PC-3 (cell line): ENCODE data around the gene VWA3B. TPM values are rescaled to one million over a fixed set of nuclear protein-coding genes. Genes with fewer than 3 reads are reported as not detected.
"Not testable (repeated sequence)": the region's sequence is repeated elsewhere in the genome, so short reads cannot be mapped to it uniquely, and the experiment has no call there.

Source experiments
- ATAC-seq: fragments of 200-7000 bp; cut with Tn5 transposase; 2 replicates; pipeline ENCODE4 v1.9.1; 2020; ENCODE audit warnings: mild to moderate bottlenecking, moderate library complexity
- BruUV-seq: library from RNA; stranded (reverse); fragments of 400-500 nt; replicated peaks from 2 replicates; lab custom pipeline; 2021; lab: Mats Ljungman, UMichigan
- CTCF ChIA-PET: fragments of 300-600 bp; sonication (Branson Sonifier 250); formaldehyde crosslinking; loops from one replicate; lab custom pipeline; 2022; ENCODE audit warnings: antibody characterized with exemption; lab: Charles Lee
- POLR2A ChIA-PET: fragments of 300-600 bp; sonication (Branson Sonifier 250); formaldehyde crosslinking; loops from one replicate; lab custom pipeline; 2022; ENCODE audit warnings: antibody characterized with exemption; ENCODE audit not compliant: unreplicated experiment; lab: Charles Lee
- DNase-seq: peaks from one replicate; pipeline ENCODE4 v3.0.0-alpha.2; 2015
- H2AFZ ChIP-seq: fragments of 300-600 bp; sonication (generic); 2 replicates; pipeline ENCODE4 v1.6.0; 2016; ENCODE audit warnings: antibody characterized with exemption, low read length
- H3F3A ChIP-seq: fragments of 300-600 bp; sonication (generic); one replicate; pipeline ENCODE4 v1.6.0; 2017; ENCODE audit warnings: antibody characterized with exemption, low read length, control low read depth, mild to moderate bottlenecking; ENCODE audit not compliant: unreplicated experiment
- H3K27ac ChIP-seq: fragments of 300-600 bp; sonication (generic); 2 replicates; pipeline ENCODE4 v1.5.1; 2016; ENCODE audit warnings: mild to moderate bottlenecking, low read length
- H3K27me3 ChIP-seq: fragments of 300-600 bp; sonication (generic); 2 replicates; pipeline ENCODE4 v1.6.1; 2016; ENCODE audit warnings: low read length, mixed read lengths
- H3K36me3 ChIP-seq: fragments of 300-600 bp; sonication (generic); 2 replicates; pipeline ENCODE4 v1.6.1; 2016; ENCODE audit warnings: low read depth, mixed run types, low read length, mixed read lengths
- H3K4me1 ChIP-seq: fragments of 300-600 bp; sonication (generic); 2 replicates; pipeline ENCODE4 v1.5.1; 2016; ENCODE audit warnings: low read length; ENCODE audit not compliant: insufficient read depth
- H3K4me2 ChIP-seq: fragments of 300-600 bp; sonication (generic); 2 replicates; pipeline ENCODE4 v1.6.0; 2016; ENCODE audit warnings: low read length
- H3K4me3 ChIP-seq: fragments of 300-600 bp; sonication (generic); 2 replicates; pipeline ENCODE4 v1.5.1; 2016; ENCODE audit warnings: mild to moderate bottlenecking, low read length, mixed read lengths
- H3K79me2 ChIP-seq: fragments of 300-600 bp; sonication (generic); 2 replicates; pipeline ENCODE4 v1.6.1; 2017; ENCODE audit warnings: low read length, mixed read lengths
- H3K9ac ChIP-seq: fragments of 300-600 bp; sonication (generic); 2 replicates; pipeline ENCODE4 v1.6.0; 2016; ENCODE audit warnings: mild to moderate bottlenecking, low read length
- H3K9me2 ChIP-seq: fragments of 300-600 bp; sonication (generic); replicated peaks from 2 replicates; pipeline ENCODE4 v1.6.1; 2016; ENCODE audit warnings: mixed run types, low read length, mixed read lengths
- H3K9me3 ChIP-seq: fragments of 300-600 bp; sonication (generic); 2 replicates; pipeline ENCODE4 v1.6.1; 2016; ENCODE audit warnings: low read length, mixed read lengths
- H4K20me1 ChIP-seq: fragments of 300-600 bp; sonication (generic); 2 replicates; pipeline ENCODE4 v1.6.1; 2016; ENCODE audit warnings: low read length, mixed read lengths
- CTCF ChIP-seq: fragments of 300-600 bp; sonication (generic); conservative IDR thresholded peaks from 2 replicates; pipeline ENCODE4 v1.5.1; 2017; ENCODE audit warnings: antibody characterized with exemption, low read depth, mild to moderate bottlenecking, low read length
- EZH2 ChIP-seq: fragments of 300-600 bp; sonication (generic); IDR thresholded peaks from one replicate; pipeline ENCODE4 v1.6.1; 2017; ENCODE audit warnings: antibody characterized with exemption, mild to moderate bottlenecking, low read length; ENCODE audit not compliant: unreplicated experiment
- EZH2phosphoT487 ChIP-seq: fragments of 300-600 bp; sonication (generic); IDR thresholded peaks from 2 replicates; pipeline ENCODE4 v1.6.1; 2018; ENCODE audit warnings: mild to moderate bottlenecking, antibody characterized with exemption, low read length, borderline replicate concordance
- intact Hi-C: fragments of 100-400 bp; cut with micrococcal nuclease; formaldehyde crosslinking; loops from 2 replicates; pipeline ENCODE4 v1.9.0; 2023
- total RNA-seq: library from RNA; depleted of rRNA; stranded (reverse); fragments of >200 nt; gene quantifications from 2 replicates; pipeline ENCODE4 v1.2.3, GENCODE V29; 2014

VWA3B gene
- total RNA-seq, 1 experiment from 2014 or later: not detected

GRCh38 chr2:98093611-98094010 lies 6.6 kb downstream of the VWA3B start:
- Histone ChIP-seq H3K36me3 (no peaks in the 10 kb centered on the region), H3K4me3 (no peak overlapping the region), H3K4me2 (no peak overlapping the region), H3K79me2 (no peaks in the 10 kb centered on the region), H3K27ac (no peak overlapping the region), H3K27me3 (no peaks in the 10 kb centered on the region), H3K4me1 (no peaks in the 10 kb centered on the region), H4K20me1 (no peaks in the 10 kb centered on the region), H3F3A (no peaks in the 10 kb centered on the region), H3K9me2 (no peaks in the 10 kb centered on the region), H3K9me3 (0 out of 2 replicates have a peak, but pooled peaks cover 8% of the 10 kb centered on the region), H2AFZ (no peak overlapping the region), H3K9ac (no peak overlapping the region)
- DNase-seq (no peak), ATAC-seq (no peak)
- no TSS peak for BruUV-seq
- TF ChIP-seq CTCF: no peak
- no peak for TF ChIP-seq EZH2phosphoT487
- TF ChIP-seq EZH2: no peak
- intact Hi-C loops: no loop called here
- CTCF ChIA-PET: no interaction called here
- POLR2A ChIA-PET: no interaction called here

- CTCF ChIA-PET: no interaction called here
- BruUV-seq: no TSS peak
These were observed 13.2 kb downstream of the VWA3B start for GRCh38 chr2:98099939-98100743.

GRCh38 chr2:98102315-98102714 lies 15.3 kb downstream of the VWA3B start:
- H3K27ac ChIP-seq, DNase-seq, H2AFZ ChIP-seq, H3K9me2 ChIP-seq, CTCF ChIA-PET, ATAC-seq, intact Hi-C loops, H3K9ac ChIP-seq, H3K9me3 ChIP-seq, H3K4me3 ChIP-seq, H3K36me3 ChIP-seq, H3K4me2 ChIP-seq, H3K79me2 ChIP-seq, H3F3A ChIP-seq, H3K27me3 ChIP-seq, H4K20me1 ChIP-seq, BruUV-seq, POLR2A ChIA-PET, H3K4me1 ChIP-seq: not testable (repeated sequence)

More at GRCh38 chr2:98099939-98100743, 13.2 kb downstream of the VWA3B start:
- no peaks in the 10 kb centered on the region for H3K9me2 ChIP-seq
- no peak overlapping the region for H3K27ac ChIP-seq
- DNase-seq: no peak
- no peak overlapping the region for H2AFZ ChIP-seq
- no peaks in the 10 kb centered on the region for H3K4me1 ChIP-seq
- TF ChIP-seq EZH2: no peak
- TF ChIP-seq CTCF: no peak
- no peak for TF ChIP-seq EZH2phosphoT487
- H3K36me3 ChIP-seq: no peaks in the 10 kb centered on the region
- H3K9ac ChIP-seq: no peak overlapping the region
- 0 out of 2 replicates have a peak, but pooled peaks cover 8% of the 10 kb centered on the region for H3K9me3 ChIP-seq
- H4K20me1 ChIP-seq: no peaks in the 10 kb centered on the region
- no peak overlapping the region for H3K4me3 ChIP-seq
- POLR2A ChIA-PET: no interaction called here
- H3K27me3 ChIP-seq: no peaks in the 10 kb centered on the region
- no peak for ATAC-seq
- no peaks in the 10 kb centered on the region for H3K79me2 ChIP-seq
- intact Hi-C loops: no loop called here
- no peak overlapping the region for H3K4me2 ChIP-seq
- H3F3A ChIP-seq: no peaks in the 10 kb centered on the region
